Lower leg skin (tissue), 4 donors: ENCODE measurements around the gene UPK3BL2. TPM values are rescaled to one million over a fixed set of nuclear protein-coding genes. Genes with fewer than 3 reads are reported as not detected.
"Not testable (repeated sequence)": the region's sequence is repeated elsewhere in the genome, so short reads cannot be mapped to it uniquely, and the experiment has no call there.

Experiments
- DNase-seq, 2 donors: peaks; one replicate each; pipeline ENCODE4 v3.0.0-alpha.2; 2019; ENCODE audit warnings: low spot score in 2 of 2
- H3K4me3 ChIP-seq: fragments of 200-600 bp; sonication (generic); 2 replicates; pipeline ENCODE4 v1.5.1; 2017; ENCODE audit warnings: mild to moderate bottlenecking, low read depth; ENCODE audit not compliant: poor library complexity, severe bottlenecking
- WGBS, 2 donors: methylation state at CpG; one replicate each; pipeline ENCODE4 v1.1.5; 2018; 5-methylcytosine and 5-hydroxymethylcytosine counted together
- intact Hi-C: fragments of 100-400 bp; cut with DNase I; formaldehyde crosslinking; loops from one replicate; pipeline ENCODE4 v1.15.0; 2023; ENCODE audit warnings: low total_unique reads
- total RNA-seq, 4 donors: library from RNA; depleted of rRNA; stranded (reverse); fragments of >200 nt; gene quantifications; one replicate each; pipeline ENCODE4 v1.1.0, GENCODE V29; 2016

The UPK3BL2 gene
- total RNA-seq, 4 donors from 2014 or later, result 2.0 to 22.0 (median 5.2) TPM

DNA sequence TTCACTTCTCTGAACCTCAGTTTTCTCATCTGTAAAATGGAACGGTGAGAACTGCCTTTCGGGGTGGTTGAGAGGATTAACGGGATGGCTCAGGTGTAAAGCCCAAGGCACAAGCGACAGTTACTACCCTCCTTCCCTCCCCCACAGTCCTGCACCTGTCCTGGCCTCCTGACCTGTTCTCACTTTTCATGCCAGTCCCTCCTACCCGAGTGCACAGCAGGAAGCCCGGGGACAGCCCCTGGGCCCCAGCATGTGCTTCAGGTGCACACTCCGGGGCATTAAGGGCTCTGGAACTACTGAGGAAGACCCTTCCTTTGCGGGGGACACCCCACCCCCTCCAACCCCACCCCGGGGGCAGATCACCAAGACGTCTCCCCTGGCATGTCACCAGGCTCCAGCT is 26.5 kb downstream of the UPK3BL2 start:
- WGBS, 2 donors, result no CpG with 5 or more reads among the region's 10 CpGs
- intact Hi-C loops, H3K4me3 ChIP-seq, DNase-seq: not testable (repeated sequence)

DNA sequence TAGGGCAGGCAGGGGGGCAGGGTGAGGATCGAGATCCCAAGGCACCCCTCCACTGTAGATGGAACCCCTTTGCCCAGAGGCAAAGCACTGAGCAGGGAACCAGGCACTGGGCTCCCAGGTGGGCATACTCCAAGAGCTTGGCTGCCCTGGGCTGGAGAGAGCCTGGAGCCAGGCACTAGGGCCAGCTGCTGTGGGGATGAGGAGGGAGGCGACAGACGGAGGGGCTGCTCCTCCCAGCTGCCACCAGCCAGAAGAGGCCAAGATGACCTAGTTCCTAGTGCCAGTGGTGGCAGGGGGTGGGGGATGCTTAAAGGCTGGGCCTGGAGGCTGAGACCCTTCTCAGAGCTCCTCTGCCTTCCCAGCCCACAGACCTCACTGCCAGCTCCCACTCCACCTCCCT is 27.6 kb downstream of the UPK3BL2 start:
- H3K4me3 ChIP-seq, intact Hi-C loops, DNase-seq: not testable (repeated sequence)
- WGBS, 2 donors, result no CpG with 5 or more reads among the region's 3 CpGs

DNA sequence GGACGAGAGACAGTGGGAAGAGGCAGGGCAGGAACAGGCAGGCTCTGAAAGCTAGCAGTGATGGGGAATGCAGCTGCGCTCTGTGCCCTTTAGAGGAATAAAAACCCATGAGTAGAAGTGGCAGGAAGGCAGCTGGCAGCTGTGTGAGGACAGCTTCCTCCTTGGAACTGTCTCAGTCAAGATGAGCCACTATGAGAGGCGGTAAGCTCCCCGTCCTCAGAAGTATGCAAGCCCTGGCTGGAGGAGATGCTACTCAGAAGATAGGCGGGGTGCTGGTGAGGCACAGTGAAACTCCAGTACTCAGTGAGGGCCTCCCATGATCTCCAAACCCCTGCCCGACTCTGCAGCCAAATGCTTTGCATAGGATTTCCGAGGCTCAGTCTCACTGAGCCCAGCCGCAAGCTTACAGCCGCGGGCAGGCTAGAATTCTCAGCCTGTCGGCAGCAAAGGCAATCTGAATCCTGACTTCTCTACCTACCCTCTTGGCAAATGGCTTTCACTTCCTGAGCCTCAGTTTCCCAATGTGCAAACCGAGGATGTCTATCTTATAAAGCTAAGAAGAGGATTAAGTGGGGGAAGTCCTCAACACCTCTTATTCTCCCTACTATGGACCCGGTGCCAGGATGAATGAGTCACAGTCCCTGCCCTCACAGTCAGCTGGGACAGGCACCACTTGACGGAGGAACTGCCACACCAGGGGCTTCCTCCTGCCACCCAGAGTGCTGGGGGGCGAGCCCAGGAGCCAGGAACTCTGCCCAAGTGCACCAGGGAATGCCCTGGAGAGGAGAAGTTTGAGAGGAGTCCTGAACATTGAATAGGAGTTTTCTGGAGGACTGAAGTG is 28.4 kb downstream of the UPK3BL2 start:
- H3K4me3 ChIP-seq, DNase-seq, intact Hi-C loops: not testable (repeated sequence)
- WGBS, 2 donors, result no CpG with 5 or more reads among the region's 15 CpGs

DNA sequence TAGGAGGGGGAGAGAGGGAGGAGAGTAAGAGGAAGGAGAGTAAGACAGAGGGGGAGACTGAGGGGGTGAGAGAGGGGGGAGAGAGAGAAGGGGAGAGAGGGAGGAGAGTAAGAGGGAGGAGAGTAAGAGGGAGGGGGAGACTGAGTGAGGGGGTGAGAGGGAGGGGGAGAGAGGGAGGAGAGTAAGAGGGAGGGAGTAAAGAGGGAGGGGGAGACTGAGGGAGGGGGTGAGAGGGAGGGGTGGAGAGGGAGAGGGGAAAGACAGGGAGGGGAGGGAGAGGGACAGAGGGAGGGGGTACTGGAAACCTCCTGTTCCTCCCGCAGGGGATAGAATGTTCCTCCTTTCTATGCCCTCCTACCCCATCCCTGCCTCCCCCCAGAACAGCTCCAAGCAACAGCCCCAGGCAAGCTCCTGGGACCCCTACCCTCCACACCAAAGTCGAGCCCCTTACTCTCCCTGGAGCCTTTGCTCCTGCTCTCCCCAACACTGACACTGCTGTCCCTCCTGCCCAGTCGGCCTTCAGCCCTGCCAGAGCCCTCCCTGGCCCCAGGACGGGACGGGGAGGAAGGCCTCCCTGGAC is 30.8 kb downstream of the UPK3BL2 start:
- intact Hi-C loops, H3K4me3 ChIP-seq: not testable (repeated sequence)
- 20 to 21% methylated on average over 5 of the region's 5 CpGs for WGBS, 2 donors
- peak; percentile 16 to 86 for DNase-seq

DNA sequence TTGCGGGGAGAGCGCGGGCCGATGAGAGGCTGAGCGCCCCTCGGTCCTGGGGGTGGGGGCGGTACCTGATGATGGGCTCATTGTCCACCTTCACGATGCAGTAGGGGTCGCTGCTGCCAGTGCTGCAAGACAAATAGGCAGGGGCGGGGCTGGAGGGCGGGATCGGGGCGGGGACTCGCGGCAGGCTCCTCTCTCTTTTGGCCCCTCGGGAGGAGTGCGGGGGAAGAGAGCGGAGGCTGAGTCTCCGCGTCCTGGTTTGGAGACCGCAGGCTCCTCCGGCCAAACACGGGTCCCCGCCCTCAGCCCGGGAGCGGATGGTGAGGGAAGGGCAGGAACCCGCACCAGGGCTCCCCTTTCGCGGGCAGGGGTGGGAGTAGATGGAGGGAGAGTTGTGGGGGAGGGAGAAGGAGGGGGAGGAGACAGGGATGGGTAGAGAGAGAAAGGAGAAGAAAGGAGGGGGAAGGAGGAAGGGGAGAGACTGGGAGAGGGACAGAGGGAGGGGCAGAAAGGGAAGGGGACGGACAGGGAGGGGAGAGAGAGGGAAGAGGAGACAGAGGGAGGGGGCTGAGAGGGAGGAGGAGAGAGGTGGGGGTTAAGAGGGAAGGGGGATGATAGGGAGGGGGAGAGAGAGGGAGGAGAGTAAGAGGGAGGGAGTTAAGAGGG is 31.5 kb downstream of the UPK3BL2 start:
- no CpG with 5 or more reads among the region's 30 CpGs for whole genome bisulfite sequencing, 2 donors
- intact Hi-C loops, H3K4me3 ChIP-seq, DNase-seq: not testable (repeated sequence)

DNA sequence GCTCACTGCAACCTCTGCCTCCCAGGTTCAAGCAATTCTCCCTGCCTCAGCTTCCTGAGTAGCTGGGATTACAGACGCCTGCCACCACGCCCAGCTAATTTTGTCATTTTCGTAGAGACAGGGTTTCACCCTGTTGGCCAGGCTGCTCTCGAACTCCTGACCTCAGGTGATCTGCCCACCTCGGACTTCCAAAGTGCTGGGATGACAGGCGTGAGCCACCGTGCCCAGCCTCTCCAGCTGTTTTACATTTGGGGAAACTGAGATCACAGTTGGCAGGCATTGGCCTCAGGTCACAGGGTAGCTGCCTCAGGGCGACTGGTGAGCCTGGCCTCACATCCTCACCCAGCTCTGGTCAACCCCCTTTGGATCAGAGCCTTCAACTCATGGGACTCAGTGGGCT is 32.9 kb downstream of the UPK3BL2 start:
- WGBS, 2 donors, result 68 to 71% methylated on average over 5 to 6 of the region's 8 CpGs
- intact Hi-C loops, H3K4me3 ChIP-seq: not testable (repeated sequence)
- peak; percentile 14 to 80 for DNase-seq

DNA sequence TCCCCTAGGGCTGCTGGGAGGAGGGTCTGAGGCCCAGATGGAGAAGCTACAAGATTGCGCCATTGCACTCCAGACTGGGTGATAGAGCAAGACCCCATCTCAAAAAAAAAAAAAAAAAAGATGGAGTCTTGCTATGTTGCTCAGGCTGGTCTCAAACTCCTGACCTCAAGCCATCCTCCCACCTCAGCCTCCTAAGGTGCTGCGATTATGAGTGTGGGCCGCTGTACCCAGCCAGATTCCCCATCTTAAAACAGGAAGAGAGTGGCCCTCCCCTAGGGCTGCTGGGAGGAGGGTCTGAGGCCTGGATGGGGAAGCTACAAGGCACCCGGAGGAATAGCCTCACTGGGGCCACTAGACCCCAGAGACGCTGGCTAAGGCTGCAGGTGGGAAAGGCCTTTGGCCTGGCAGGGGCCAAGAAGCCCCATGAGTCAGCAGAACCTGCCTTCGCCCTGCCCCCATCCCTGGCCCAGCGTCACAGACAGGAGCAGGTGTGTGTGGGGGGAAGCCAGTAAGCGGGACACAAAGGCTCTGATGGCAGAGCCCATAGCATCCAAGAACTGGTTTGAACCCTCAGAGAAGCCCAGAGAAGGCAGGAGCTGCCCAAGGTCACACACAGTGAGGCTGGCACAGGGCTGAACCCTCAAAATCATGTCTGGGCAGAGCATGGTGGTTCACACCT is 35.9 kb downstream of the UPK3BL2 start:
- peak in 1 of 2 donors; percentile 11 for DNase-seq
- 95 to 100% methylated on average over 2 of the region's 8 CpGs for WGBS, 2 donors
- H3K4me3 ChIP-seq, intact Hi-C loops: not testable (repeated sequence)

DNA sequence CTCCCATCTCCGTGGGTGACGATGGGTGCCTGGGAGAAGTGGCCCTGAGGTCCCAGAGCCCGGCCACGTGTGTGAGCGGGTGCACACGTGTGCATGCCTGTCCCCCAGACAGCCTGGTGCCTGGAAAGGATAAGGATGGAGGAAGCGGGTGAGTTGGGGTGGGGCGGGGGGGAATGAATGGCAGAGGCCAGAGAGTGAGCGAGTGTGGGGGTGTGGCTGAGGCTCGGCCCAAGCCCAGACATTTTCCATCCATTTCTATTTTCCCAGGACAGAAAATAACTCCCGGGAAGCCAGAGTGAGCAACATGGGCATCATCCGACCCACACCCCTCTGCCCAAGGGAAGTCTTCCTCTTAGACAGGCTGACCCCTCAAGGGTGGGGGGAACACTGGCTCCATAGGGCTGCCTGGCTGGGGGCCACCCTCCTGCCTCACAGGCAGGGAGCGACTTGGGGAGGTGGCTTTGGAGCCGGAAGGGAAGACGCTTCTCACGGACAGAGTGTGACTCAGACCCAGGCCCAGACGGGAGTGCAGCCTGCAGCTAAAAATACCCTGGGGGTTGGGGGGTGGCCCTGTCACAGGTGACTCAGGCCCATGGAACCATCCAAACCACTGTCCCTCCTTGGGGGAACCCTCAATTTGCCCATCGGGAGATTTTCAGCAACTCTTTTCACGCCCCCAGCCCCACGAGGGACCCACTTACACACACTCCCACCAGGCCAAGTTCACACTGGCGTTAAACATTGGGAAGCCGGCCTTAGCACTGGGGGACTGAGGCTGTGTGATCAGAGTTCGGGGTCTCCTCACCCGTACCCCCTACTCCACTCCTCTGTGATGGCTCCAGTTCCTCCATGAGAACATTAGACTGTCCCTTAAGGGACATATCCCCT is 38.0 kb downstream of the UPK3BL2 start:
- WGBS, 2 donors, result no CpG with 5 or more reads among the region's 24 CpGs
- DNase-seq, H3K4me3 ChIP-seq, intact Hi-C loops: not testable (repeated sequence)

DNA sequence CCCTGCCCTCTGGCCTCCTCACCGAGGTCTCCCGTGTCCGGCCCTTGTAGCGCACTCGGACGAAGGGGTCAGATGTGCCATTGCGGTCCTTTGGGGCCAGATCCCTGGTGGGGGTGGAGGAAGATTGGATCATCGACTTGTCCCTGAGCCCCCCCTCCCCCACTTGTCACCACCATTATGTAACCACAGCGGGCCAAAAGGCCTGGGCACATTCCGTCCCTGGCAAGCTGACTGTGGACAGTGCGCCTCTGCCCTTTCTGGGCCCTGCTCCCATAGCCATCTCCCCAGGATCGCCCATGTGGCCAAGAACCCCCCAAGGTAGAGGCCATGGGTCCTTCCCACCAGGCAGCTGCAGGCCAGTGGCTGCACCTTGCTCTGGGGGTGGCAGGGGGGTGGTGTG is 40.4 kb downstream of the UPK3BL2 start:
- intact Hi-C loops, H3K4me3 ChIP-seq, DNase-seq: not testable (repeated sequence)
- WGBS, 2 donors, result no CpG with 5 or more reads among the region's 12 CpGs

DNA sequence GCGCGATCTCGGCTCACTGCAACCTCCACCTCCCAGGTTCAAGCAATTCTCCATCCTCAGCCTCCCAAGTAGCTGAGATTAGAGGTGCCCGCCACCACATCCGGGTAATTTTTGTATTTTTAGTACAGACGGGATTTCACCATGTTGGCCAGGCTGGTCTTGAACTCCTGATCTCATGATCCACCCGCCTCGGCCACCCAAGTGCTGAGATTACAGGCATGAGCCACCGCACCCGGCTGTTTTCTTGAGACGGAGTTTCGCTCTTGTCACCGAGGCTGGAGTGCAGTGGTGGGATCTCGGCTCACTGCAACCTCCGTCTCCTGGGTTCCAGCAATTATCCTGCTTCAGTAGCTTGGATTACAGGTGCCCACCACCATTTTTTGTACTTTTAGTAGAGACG is 45.2 kb downstream of the UPK3BL2 start:
- peak; percentile 11 to 76 for DNase-seq
- H3K4me3 ChIP-seq, intact Hi-C loops: not testable (repeated sequence)
- 89 to 94% methylated on average over 12 to 15 of the region's 16 CpGs for WGBS, 2 donors

DNA sequence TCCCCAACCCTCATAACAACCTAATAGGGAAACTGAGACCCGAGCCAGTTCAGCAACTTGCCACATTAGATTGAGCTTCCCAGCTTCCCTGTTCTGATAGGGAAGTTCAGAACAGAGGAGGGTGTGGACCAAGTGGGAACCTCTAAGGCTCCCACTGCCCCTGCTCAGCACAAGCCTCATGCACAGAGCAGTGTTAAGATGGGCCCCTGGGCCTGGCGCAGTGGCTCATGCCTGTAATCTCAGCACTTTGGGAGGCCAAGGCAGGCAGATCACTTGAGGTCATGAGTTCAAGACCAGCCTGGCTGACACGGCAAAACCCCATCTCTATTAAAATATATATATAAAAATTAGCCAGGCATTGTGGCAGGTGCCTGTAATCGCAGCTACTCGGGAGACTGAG is 46.2 kb downstream of the UPK3BL2 start:
- intact Hi-C loops, H3K4me3 ChIP-seq: not testable (repeated sequence)
- peak; percentile 13 to 78 for DNase-seq
- WGBS, 2 donors, result 93% methylated on average over 2 of the region's 5 CpGs; no CpG with 5 or more reads in 1 of the 2 donors

DNA sequence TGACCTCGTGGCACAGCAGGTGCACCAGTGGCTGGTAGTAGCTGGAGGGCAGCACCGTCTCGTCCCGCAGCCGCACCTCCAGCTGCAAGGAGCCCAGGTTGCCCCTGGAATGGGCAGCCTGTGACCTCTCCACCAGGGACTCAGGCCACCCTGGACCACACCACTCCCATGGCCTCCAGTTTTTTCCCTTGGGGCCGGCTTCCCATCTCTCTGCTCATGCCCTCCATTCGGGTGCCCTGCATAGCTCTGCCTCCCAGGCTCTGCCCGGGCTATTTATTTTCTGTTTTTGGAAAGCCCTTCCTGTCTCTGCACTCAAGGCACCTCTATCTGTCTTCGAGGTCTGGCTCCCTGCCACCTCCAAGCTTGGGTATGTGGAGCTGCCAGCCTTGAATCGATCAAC is 46.6 kb downstream of the UPK3BL2 start:
- peak in 1 of 2 donors; percentile 8 for DNase-seq
- H3K4me3 ChIP-seq, intact Hi-C loops: not testable (repeated sequence)
- WGBS, 2 donors, result 66 to 81% methylated on average over 3 to 4 of the region's 10 CpGs

DNA sequence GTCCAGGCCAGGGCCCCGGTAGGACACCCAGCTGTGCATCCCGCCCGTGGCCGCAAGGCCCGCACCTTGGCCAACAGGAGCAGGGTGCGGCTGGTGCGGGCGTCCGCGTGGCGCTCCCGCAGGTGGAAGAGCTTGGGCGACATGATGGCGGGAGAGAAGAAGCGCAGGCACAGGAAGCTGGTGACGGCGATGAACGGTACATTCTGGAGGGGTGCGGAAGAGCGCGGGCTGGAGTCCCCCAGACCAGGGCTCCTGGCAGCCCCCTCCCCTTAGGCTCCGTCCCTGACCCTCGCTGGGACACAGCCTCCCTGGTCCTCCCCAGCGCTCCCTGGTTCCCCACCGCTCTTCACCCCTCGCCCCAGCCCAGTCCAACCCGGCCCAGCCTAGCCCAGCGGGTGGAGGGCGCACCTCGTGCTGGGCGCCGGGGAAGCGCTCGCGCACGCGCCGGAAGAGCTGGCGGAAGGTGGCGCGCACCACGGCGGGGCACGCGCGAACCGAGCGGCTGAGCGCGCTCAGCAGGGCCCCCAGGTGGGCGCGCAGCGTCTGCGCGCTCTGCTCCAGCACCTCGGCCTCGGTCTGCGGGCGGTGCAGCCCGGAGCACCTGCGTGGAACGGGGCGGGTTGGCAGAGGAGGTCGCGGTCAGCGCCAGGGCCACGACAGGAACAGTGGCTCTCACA is 48.9 kb downstream of the UPK3BL2 start:
- DNase-seq, intact Hi-C loops, H3K4me3 ChIP-seq: not testable (repeated sequence)
- no CpG with 5 or more reads among the region's 67 CpGs for WGBS, 2 donors
